Endothelial cell of umbilical vein (primary cell): ENCODE data around the gene SAA2.

Source experiments
- CTCF ChIP-seq, 2 donors: IDR thresholded peaks; 1 replicate in 1 of 2; 2 replicates in 1 of 2; pipeline ENCODE4 v1.5.1; 2011; ENCODE audit warnings: low read length in 2 of 2, mild to moderate bottlenecking in 2 of 2, moderate library complexity in 2 of 2, control low read depth in 1 of 2, inconsistent platforms in 1 of 2, low read depth in 1 of 2; ENCODE audit not compliant: insufficient read depth in 1 of 2; ENCODE audit errors: extremely low read depth in 1 of 2
- EZH2 ChIP-seq: IDR thresholded peaks from 2 replicates; pipeline ENCODE4 v1.6.1; 2012; ENCODE audit warnings: borderline replicate concordance, low read depth, mild to moderate bottlenecking, moderate library complexity, low read length, inconsistent platforms; ENCODE audit not compliant: severe bottlenecking
- FOS ChIP-seq: IDR thresholded peaks from 2 replicates; pipeline ENCODE4 v1.6.1; 2011; ENCODE audit warnings: mild to moderate bottlenecking, low read length, moderate library complexity, borderline replicate concordance; ENCODE audit not compliant: insufficient read depth
- JUN ChIP-seq: IDR thresholded peaks from 2 replicates; pipeline ENCODE4 v1.6.1; 2011; ENCODE audit warnings: borderline replicate concordance, low read depth; ENCODE audit not compliant: insufficient read length, insufficient read depth
- MYC ChIP-seq: IDR thresholded peaks from one replicate; pipeline ENCODE4 v1.6.1; 2011; ENCODE audit warnings: mild to moderate bottlenecking, low read depth, low read length
- POLR2A ChIP-seq: IDR thresholded peaks from 2 replicates; pipeline ENCODE4 v1.6.1; 2012; ENCODE audit warnings: low read depth, mild to moderate bottlenecking, control low read depth, low read length
- POLR2AphosphoS5 ChIP-seq: IDR thresholded peaks from 2 replicates; pipeline ENCODE4 v1.6.1; 2012; ENCODE audit warnings: low read depth, mild to moderate bottlenecking, control low read depth, low read length, moderate library complexity; ENCODE audit not compliant: insufficient read depth
- TF ChIP-seq, protein P1 (sequence below): IDR thresholded peaks from 2 replicates; pipeline ENCODE4 v1.6.1; 2011; ENCODE audit not compliant: insufficient read depth, insufficient read length

DNA sequence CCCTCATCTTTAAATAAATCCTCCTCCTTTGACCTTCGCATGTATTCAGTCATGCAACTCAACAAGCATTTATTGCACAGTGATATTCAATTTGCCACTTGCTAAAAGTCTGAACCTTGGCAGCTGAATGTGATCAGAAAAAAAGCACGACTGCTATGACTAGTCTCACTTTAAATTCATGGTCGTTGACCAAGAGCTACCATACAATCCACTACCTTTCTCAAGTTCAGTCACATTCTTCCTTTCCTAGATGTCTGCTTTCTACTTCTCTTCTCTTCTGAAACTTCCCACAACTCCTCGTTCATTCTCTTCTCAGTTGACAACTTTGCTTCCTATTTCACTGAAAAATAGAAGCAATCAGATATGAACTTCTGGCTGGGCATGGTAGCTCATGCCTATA, 15.6 kb upstream of the SAA2 start:
- no peak for TF ChIP-seq CTCF (IDR thresholded peaks at IDR 0.05; ENCODE audit: extremely low read depth in 1 of 2, insufficient read depth in 1 of 2, low read depth in 1 of 2, low read length in 2 of 2)
- TF ChIP-seq, protein P1, sequence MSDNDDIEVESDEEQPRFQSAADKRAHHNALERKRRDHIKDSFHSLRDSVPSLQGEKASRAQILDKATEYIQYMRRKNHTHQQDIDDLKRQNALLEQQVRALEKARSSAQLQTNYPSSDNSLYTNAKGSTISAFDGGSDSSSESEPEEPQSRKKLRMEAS = no peak
- no peak for TF ChIP-seq JUN
- TF ChIP-seq POLR2AphosphoS5 = no peak
- TF ChIP-seq MYC = no peak
- TF ChIP-seq FOS = no peak
- no peak for TF ChIP-seq EZH2
- no peak for TF ChIP-seq POLR2A
